HL-60/S4 treated with retinoic acid at 250 ng/mL for 4 days and 3 days (cell line): ENCODE measurements around the gene NDUFS2.
"Not testable (repeated sequence)": the region's sequence is repeated elsewhere in the genome, so short reads cannot be mapped to it uniquely, and the experiment has no call there.

Experiments
- in situ Hi-C: fragments of 300-500 bp; cut with MboI; formaldehyde crosslinking; loops from 2 replicates; pipeline ENCODE4 v1.7.0; 2022; ENCODE audit warnings: low sequenced_read_pairs

NDUFS2 gene

DNA sequence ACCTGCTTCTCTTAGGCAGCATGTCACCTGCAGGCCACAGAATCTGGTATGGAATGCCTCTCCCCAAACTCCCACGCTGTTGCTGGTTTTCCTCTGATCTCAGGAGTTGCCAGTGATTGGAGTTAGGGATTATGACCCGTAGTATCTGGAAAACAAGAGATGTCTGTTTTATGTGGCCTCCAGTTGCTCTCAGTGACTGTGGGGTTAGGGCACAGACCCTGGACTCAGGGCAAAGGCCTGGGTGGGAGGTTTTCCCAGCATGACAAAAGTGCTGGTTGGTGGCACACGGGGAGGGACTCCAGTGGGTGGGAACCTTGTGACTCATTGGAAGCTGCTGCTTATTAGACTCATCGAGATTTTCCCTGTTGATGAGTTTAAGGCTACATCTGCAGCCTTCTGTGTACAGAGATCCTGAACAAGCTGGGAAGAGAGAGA is 35.9 kb downstream of the NDUFS2 start, which contains the start of gene NR1I3:
NR1I3 (minus strand) TSS at position 165 of the 435 bp plus-strand sequence. CDS start 1,638 bp downstream, outside the sequence.
- in situ Hi-C loops, result no loop called here

DNA sequence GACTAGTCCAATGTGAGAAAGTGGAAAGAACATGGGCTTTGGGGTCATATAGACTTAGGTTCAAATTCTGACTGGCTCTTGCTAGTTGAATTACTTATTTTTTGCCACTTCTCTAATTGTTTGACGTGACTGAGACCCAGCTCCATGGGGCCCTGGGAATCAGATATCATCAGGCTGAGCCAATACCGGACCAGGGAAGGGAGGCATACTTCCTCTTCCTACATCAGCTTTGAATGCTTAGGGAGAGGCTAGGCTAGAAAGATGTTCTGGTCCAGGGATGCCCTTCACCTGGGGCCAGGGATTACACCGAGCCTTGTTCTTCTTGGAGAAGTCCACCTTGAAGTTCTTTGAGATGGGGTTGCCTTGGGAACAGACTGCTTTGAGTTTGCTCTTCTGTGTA is 39.5 kb downstream of the NDUFS2 start:
- in situ Hi-C loops, result no loop called here

DNA sequence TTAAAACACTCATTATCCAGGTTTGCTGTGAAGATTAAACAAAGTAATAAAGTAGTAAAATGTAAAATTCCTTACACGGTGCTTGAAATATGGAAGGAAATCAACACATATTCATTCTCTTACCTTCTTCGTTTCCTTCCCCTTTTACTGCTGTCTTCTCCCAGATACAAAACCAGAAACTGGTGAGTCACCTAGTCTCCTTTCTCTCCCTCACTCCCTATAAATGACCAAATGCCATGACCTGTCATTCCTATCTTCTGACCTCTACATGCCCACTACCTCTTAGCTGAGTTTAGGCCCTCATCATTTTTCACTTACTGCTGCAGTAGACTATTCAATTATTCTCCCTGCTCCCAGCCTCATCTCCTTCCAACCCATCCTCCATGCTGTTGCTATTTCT is 40.1 kb downstream of the NDUFS2 start:
- in situ Hi-C loops, result no loop called here

DNA sequence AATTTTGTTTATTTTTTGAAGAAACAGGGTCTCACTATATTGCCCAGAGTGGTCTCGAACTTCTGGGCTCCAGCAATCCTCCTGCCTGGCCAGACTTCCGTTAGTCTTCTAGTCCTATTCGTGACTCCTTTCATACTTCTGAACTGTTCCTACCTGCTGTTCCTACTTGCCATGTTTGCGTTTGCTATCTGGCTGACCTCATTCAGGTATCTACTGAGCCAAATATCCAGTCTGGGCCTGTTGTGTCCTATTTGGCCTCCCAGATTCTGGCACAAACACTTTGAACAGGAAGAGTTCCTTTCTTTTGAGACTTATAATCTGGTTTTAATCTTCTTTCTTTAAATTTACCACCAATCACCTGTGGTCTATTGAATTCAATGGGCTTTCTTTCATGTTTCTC is 42.7 kb downstream of the NDUFS2 start:
- in situ Hi-C loops, result no loop called here

DNA sequence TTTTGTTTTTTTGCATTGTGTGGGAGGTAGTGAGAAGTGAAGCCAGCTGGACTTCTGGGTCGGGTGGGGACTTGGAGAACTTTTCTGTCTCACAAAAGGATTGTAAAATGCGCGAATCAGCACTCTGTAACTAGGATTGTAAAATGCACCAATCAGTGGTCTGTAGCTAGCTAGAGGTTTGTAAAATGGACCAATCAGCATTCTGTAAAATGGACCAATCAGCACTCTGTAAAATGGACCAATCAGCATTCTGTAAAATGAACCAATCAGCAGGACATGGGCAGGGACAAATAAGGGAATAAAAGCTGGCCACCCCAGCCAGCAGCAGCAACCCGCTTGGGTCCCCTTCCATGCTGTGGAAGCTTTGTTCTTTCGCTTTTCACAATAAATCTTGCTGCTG is 47.9 kb downstream of the NDUFS2 start:
- in situ Hi-C loops, result not testable (repeated sequence)

GRCh38 chr1:161250829-161251228 is 48.7 kb downstream of the NDUFS2 start:
- in situ Hi-C loops, result no loop called here

GRCh38 chr1:161251579-161251978 is 49.4 kb downstream of the NDUFS2 start:
- in situ Hi-C loops, result no loop called here

DNA sequence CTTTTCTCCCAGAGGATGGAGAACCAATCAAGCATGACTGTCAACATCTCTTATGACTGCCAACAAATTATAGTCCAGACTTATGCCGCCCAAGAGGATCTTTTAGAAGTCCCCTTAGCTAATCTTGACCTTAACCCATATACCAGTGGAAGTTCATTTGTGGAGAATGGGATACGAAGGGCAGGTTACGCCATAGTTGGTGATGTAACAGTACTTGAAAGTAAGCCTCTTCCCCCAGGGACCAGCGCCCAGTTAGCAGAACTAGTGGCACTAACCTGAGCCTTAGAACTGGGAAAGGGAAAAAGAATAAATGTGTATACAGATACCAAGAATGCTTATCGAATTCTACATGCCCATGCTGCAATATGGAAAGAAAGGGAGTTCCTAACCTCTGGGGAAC is 53.1 kb downstream of the NDUFS2 start:
- in situ Hi-C loops, result not testable (repeated sequence)

GRCh38 chr1:161255955-161256520 is 53.9 kb downstream of the NDUFS2 start:
- in situ Hi-C loops, result not testable (repeated sequence)

DNA sequence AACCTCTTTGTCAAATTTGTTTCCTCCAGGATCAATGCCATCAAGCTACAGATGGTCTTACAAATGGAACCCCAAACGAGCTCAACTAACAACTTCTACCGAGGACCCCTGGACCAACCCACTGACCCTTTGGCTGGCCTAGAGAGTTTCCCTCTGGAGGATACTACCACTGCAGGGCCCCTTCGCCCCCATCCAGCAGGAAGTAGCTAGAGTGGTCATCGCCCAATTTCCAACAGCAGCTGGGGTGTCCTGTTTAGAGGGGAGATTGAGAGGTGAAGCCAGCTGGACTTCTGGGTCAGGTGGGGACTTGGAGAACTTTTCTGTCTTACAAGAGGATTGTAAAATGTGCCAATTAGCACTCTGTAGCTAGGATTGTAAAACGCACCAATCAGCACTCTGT is 54.9 kb downstream of the NDUFS2 start:
- in situ Hi-C loops, result not testable (repeated sequence)

- in situ Hi-C loops, result no loop called here
Observed at GRCh38 chr1:161258439-161259344, 56.5 kb downstream of the NDUFS2 start, which contains the start of gene PCP4L1. PCP4L1 (plus strand) TSS chr1:161258745; CDS start chr1:161258975, 230 bp downstream.

DNA sequence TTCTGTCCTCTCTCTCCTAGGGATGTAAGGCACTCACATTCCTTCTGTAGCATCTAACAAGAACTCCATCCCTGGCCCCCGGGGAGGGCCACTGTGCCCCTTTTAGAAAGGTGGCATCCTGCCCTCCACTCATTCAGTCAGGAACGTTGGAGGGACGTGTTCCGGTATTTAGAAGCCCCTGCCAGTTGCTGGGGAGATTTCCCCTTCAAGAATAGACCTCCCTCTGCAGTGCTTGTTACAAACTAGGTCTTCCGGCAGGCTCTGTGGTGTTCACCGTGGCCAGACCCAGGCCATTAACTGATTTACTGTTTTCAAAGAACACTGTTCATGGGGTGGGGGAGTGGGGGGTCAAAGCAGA is 57.2 kb downstream of the NDUFS2 start:
- in situ Hi-C loops, result no loop called here

DNA sequence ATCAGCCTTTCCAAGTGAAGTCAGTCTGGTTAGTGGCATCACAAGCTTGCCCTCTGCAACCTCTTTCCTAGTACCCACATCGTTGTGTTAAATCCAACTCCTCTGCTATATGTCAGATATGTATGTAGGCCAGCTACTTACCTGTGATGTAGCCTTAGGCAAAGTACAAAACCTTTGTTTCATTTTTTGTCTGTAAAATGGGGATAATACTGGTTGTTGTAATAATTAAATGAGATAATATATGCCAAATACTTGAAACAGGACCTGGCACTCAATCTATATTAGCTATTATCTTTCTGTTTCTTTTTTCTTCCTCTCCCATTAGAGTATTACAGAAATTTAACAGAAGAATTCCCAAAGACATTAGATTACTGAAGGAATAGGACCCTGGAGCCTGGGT is 57.6 kb downstream of the NDUFS2 start:
- in situ Hi-C loops, result no loop called here

DNA sequence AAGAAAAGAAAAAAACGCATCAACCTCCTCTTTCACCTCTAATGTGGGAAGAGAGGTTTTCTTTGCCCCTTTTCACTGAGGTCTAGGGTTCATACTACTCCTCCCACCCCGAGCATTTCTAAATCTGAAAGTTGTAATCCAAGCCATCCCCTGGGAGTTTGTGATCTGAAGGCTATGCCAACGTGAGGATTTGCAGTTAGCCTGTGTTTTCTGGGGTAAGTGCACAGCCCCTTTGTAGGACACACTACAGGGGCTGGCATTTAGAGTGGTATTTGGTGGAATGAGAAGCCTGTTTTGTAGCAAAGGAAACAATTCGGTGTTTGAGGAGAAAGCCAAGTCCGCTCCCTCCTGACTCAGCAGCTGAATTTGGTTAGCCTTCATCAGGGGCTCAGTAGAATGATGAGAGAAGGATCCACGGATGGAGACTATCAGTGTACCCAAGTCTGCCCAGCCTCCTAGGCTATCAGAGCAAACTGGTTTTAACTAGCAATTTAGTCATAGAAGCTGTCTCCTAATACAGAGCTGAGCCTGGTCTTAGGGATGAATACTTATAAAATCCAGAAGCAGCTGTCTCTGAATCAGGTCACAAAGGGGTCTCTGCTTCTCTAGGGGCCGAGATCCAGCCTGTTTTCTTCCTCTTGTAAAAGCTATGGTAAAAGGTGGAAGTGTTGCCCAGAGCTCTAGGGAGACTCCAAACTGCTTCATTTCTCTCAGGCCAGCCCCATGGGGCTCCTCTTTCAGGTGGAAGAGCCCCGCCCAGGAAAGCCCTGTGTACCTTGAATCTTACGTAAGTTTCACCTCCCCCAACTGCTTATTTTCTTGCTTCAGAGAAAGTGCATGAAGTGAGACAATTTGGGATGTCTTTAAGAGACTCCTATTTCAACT is 58.5 kb downstream of the NDUFS2 start:
- in situ Hi-C loops, result no loop called here

GRCh38 chr1:161261261-161262235 is 59.4 kb downstream of the NDUFS2 start:
- in situ Hi-C loops, result no loop called here
